SK-N-SH treated with all-trans-retinoic acid at 6 μM for 48 hours (cell line): Measurements from ENCODE around the gene GET4.

Experiments used
- ATAC-seq: fragments of 200-7000 bp; cut with Tn5 transposase; 3 replicates; pipeline ENCODE4 v1.9.1; 2020; ENCODE audit warnings: mild to moderate bottlenecking, moderate library complexity
- ARNTL ChIP-seq: fragments of 450-650 bp; formaldehyde crosslinking; IDR thresholded peaks from 2 replicates; pipeline ENCODE4 v1.5.0; 2020; ENCODE audit warnings: low read depth, mild to moderate bottlenecking, moderate library complexity, borderline replicate concordance
- BACH2 ChIP-seq: fragments of 250-450 bp; sonication (Bioruptor Pico); IDR thresholded peaks from 2 replicates; pipeline ENCODE4 v1.9.0; 2021; ENCODE audit warnings: mild to moderate bottlenecking, borderline replicate concordance
- CSDC2 ChIP-seq: fragments of 250-450 bp; sonication (Bioruptor Pico); IDR thresholded peaks from 2 replicates; pipeline ENCODE4 v1.5.0; 2020; ENCODE audit warnings: mild to moderate bottlenecking, moderate library complexity
- GLIS3 ChIP-seq: fragments of 250-450 bp; sonication (Bioruptor Pico); IDR thresholded peaks from 2 replicates; pipeline ENCODE4 v1.5.0; 2020; ENCODE audit warnings: mild to moderate bottlenecking, moderate library complexity
- ISL1 ChIP-seq: fragments of 250-450 bp; sonication (Bioruptor Pico); IDR thresholded peaks from 2 replicates; pipeline ENCODE4 v2.1.2; 2022; ENCODE audit warnings: mild to moderate bottlenecking, moderate library complexity
- OSR1 ChIP-seq: fragments of 250-450 bp; sonication (Bioruptor Pico); IDR thresholded peaks from 2 replicates; pipeline ENCODE4 v1.8.0; 2022; ENCODE audit warnings: moderate library complexity, mild to moderate bottlenecking, inconsistent platforms
- PPARA ChIP-seq: fragments of 250-450 bp; sonication (Bioruptor Pico); IDR thresholded peaks from 2 replicates; pipeline ENCODE4 v1.5.0; 2020; ENCODE audit warnings: mild to moderate bottlenecking, borderline replicate concordance
- RARB ChIP-seq: fragments of 250-450 bp; sonication (Bioruptor Pico); IDR thresholded peaks from 2 replicates; pipeline ENCODE4 v1.8.0; 2021; ENCODE audit warnings: mild to moderate bottlenecking, moderate library complexity
- SNAI2 ChIP-seq: fragments of 250-450 bp; sonication (Bioruptor Pico); IDR thresholded peaks from 2 replicates; pipeline ENCODE4 v1.5.0; 2020; ENCODE audit warnings: mild to moderate bottlenecking, moderate library complexity
- TCF4 ChIP-seq: fragments of 250-450 bp; sonication (Bioruptor Pico); IDR thresholded peaks from 2 replicates; pipeline ENCODE4 v1.8.0; 2021; ENCODE audit warnings: mild to moderate bottlenecking, moderate library complexity, borderline replicate concordance
- TOX ChIP-seq: fragments of 250-450 bp; sonication (Bioruptor Pico); IDR thresholded peaks from 2 replicates; pipeline ENCODE4 v1.8.0; 2021; ENCODE audit warnings: mild to moderate bottlenecking, moderate library complexity, borderline replicate concordance
- ZFP3 ChIP-seq: fragments of 250-450 bp; sonication (Bioruptor Pico); IDR thresholded peaks from 2 replicates; pipeline ENCODE4 v1.5.0; 2020; ENCODE audit warnings: mild to moderate bottlenecking, moderate library complexity
- ZFP30 ChIP-seq: fragments of 450-650 bp; formaldehyde crosslinking; IDR thresholded peaks from 2 replicates; pipeline ENCODE4 v1.5.0; 2022; ENCODE audit warnings: mild to moderate bottlenecking, moderate library complexity
- ZNF565 ChIP-seq: fragments of 450-650 bp; formaldehyde crosslinking; conservative IDR thresholded peaks from 2 replicates; pipeline ENCODE4 v1.5.0; 2020; ENCODE audit warnings: low read depth, mild to moderate bottlenecking, moderate library complexity
- ZNF70 ChIP-seq: fragments of 450-650 bp; formaldehyde crosslinking; IDR thresholded peaks from 2 replicates; pipeline ENCODE4 v1.5.0; 2020; ENCODE audit warnings: mild to moderate bottlenecking, moderate library complexity
- ZNF8 ChIP-seq: fragments of 450-650 bp; formaldehyde crosslinking; IDR thresholded peaks from 2 replicates; pipeline ENCODE4 v1.5.0; 2020; ENCODE audit warnings: mild to moderate bottlenecking, moderate library complexity
- TF ChIP-seq, protein P1 (sequence below): fragments of 250-450 bp; sonication (Bioruptor Pico); IDR thresholded peaks from 2 replicates; pipeline ENCODE4 v1.8.0; 2020; ENCODE audit warnings: mild to moderate bottlenecking, moderate library complexity, borderline replicate concordance
- TF ChIP-seq, protein P2 (sequence below): fragments of 250-450 bp; sonication (Bioruptor Pico); IDR thresholded peaks from 2 replicates; pipeline ENCODE4 v1.5.1; 2021; ENCODE audit warnings: mild to moderate bottlenecking, moderate library complexity
- TF ChIP-seq, protein P3 (sequence below): fragments of 250-450 bp; sonication (Bioruptor Pico); IDR thresholded peaks from 2 replicates; pipeline ENCODE4 v1.5.0; 2020; ENCODE audit warnings: mild to moderate bottlenecking, moderate library complexity
- TF ChIP-seq, protein P4 (sequence below): fragments of 250-450 bp; sonication (Bioruptor Pico); IDR thresholded peaks from 2 replicates; pipeline ENCODE4 v1.8.0; 2021; ENCODE audit warnings: low read depth, mild to moderate bottlenecking, moderate library complexity, borderline replicate concordance
- TF ChIP-seq, protein P5 (sequence below): fragments of 250-450 bp; sonication (Bioruptor Pico); IDR thresholded peaks from 2 replicates; pipeline ENCODE4 v1.5.1; 2020; ENCODE audit warnings: low read depth, mild to moderate bottlenecking, moderate library complexity

Gene GET4

DNA sequence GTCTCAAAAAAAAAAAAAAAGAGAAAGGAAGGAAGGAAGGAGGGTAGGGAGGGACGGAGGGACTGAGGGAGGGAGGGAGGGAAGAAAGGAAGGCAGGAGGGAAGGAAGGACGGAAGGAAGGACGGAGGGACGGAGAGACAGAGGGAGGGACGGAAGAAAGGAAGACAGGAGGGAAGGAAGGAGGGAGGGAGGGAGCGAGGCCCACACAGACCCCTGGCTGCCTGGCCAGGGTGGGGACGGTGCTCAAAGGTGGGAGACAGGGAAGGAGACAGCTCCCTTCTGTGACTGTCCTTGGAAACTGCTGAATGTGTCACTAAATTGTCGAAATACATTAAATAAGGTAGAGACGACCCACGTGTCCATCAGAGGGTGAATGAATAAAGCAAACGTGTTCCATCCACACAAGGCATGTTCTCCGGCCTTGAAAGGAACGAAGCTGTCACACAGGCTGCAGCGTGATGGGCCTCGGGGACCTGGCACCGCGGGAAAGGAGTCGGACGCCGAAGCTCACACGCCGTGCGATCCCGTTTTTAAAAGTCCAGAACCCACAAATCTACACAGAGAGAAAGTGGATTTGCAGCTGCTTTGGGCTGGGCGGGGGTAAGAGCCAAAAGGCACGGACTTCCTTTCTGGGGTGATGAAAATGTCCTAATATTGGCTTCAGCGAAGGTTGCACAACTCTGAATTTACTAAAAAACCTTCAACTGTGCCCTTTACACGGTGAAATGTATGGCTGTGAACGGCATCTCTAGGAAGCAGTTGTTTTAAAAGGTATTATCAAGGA lies 54.8 kb downstream of the GET4 start:
- TF ChIP-seq BACH2 (CRISPR knock-in tag), result no peak
- TF ChIP-seq SNAI2 (CRISPR knock-in tag), result no peak
- no peak for TF ChIP-seq ZNF70 (CRISPR knock-in tag)
- TF ChIP-seq ISL1, result no peak
- TF ChIP-seq, protein P1, sequence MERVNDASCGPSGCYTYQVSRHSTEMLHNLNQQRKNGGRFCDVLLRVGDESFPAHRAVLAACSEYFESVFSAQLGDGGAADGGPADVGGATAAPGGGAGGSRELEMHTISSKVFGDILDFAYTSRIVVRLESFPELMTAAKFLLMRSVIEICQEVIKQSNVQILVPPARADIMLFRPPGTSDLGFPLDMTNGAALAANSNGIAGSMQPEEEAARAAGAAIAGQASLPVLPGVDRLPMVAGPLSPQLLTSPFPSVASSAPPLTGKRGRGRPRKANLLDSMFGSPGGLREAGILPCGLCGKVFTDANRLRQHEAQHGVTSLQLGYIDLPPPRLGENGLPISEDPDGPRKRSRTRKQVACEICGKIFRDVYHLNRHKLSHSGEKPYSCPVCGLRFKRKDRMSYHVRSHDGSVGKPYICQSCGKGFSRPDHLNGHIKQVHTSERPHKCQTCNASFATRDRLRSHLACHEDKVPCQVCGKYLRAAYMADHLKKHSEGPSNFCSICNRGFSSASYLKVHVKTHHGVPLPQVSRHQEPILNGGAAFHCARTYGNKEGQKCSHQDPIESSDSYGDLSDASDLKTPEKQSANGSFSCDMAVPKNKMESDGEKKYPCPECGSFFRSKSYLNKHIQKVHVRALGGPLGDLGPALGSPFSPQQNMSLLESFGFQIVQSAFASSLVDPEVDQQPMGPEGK (CRISPR knock-in tag), result no peak
- no peak for TF ChIP-seq RARB
- TF ChIP-seq, protein P2, sequence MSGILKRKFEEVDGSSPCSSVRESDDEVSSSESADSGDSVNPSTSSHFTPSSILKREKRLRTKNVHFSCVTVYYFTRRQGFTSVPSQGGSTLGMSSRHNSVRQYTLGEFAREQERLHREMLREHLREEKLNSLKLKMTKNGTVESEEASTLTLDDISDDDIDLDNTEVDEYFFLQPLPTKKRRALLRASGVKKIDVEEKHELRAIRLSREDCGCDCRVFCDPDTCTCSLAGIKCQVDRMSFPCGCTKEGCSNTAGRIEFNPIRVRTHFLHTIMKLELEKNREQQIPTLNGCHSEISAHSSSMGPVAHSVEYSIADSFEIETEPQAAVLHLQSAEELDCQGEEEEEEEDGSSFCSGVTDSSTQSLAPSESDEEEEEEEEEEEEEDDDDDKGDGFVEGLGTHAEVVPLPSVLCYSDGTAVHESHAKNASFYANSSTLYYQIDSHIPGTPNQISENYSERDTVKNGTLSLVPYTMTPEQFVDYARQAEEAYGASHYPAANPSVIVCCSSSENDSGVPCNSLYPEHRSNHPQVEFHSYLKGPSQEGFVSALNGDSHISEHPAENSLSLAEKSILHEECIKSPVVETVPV (CRISPR knock-in tag), result no peak
- TF ChIP-seq TOX (CRISPR knock-in tag), result no peak
- TF ChIP-seq PPARA (CRISPR knock-in tag), result no peak
- no peak for TF ChIP-seq OSR1 (CRISPR knock-in tag)
- no peak for TF ChIP-seq ZNF8 (CRISPR knock-in tag)
- no peak for TF ChIP-seq ZFP3 (CRISPR knock-in tag)
- no peak for TF ChIP-seq ZNF565 (CRISPR knock-in tag)
- TF ChIP-seq GLIS3 (CRISPR knock-in tag), result no peak
- TF ChIP-seq, protein P3, sequence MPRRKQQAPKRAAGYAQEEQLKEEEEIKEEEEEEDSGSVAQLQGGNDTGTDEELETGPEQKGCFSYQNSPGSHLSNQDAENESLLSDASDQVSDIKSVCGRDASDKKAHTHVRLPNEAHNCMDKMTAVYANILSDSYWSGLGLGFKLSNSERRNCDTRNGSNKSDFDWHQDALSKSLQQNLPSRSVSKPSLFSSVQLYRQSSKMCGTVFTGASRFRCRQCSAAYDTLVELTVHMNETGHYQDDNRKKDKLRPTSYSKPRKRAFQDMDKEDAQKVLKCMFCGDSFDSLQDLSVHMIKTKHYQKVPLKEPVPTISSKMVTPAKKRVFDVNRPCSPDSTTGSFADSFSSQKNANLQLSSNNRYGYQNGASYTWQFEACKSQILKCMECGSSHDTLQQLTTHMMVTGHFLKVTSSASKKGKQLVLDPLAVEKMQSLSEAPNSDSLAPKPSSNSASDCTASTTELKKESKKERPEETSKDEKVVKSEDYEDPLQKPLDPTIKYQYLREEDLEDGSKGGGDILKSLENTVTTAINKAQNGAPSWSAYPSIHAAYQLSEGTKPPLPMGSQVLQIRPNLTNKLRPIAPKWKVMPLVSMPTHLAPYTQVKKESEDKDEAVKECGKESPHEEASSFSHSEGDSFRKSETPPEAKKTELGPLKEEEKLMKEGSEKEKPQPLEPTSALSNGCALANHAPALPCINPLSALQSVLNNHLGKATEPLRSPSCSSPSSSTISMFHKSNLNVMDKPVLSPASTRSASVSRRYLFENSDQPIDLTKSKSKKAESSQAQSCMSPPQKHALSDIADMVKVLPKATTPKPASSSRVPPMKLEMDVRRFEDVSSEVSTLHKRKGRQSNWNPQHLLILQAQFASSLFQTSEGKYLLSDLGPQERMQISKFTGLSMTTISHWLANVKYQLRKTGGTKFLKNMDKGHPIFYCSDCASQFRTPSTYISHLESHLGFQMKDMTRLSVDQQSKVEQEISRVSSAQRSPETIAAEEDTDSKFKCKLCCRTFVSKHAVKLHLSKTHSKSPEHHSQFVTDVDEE (CRISPR knock-in tag), result no peak
- TF ChIP-seq TCF4, result no peak
- TF ChIP-seq, all 23 proteins: peak for 0

DNA sequence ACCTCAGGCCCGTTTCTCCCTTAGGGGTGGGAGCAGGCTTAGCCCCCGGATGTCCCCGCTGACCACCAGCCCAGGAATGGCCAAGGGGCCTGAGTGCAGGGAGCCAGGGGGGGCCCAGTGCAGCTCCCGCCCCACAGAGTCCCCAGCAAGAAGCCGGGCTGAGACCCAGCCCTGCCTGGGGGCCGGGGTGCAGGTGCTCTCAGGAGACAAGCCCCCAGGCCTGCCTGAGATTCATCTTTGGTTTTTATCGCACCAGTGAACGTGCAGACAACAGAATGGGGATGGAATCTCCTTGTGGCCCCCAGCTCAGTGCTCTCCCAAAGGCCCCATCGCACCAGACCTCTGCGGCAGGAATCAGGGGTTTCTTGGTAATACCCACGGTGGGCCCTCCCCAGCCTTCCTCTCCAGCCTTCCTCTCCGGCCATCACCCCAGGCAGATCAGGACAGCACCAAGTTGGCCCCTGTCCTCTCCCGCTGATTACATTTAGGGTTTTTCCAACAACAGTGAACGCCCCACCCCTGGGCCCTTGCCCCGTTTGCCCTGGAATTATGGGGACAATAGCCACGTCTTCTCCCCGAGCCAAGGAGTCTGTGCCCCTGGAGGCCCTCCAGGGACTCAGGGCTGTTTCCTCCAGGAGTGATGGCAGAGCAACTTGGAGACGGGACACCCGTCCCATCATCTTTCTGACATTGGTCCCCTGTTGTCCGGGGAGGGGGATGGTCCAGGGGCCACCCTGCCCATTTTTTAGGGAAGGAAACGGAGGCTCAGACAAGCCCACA lies 55.7 kb downstream of the GET4 start:
- TF ChIP-seq, protein P1 (CRISPR knock-in tag), result no peak
- TF ChIP-seq BACH2 (CRISPR knock-in tag), result no peak
- no peak for TF ChIP-seq ZNF565 (CRISPR knock-in tag)
- no peak for TF ChIP-seq ARNTL
- no peak for TF ChIP-seq ZFP30 (CRISPR knock-in tag)
- TF ChIP-seq, protein P4, sequence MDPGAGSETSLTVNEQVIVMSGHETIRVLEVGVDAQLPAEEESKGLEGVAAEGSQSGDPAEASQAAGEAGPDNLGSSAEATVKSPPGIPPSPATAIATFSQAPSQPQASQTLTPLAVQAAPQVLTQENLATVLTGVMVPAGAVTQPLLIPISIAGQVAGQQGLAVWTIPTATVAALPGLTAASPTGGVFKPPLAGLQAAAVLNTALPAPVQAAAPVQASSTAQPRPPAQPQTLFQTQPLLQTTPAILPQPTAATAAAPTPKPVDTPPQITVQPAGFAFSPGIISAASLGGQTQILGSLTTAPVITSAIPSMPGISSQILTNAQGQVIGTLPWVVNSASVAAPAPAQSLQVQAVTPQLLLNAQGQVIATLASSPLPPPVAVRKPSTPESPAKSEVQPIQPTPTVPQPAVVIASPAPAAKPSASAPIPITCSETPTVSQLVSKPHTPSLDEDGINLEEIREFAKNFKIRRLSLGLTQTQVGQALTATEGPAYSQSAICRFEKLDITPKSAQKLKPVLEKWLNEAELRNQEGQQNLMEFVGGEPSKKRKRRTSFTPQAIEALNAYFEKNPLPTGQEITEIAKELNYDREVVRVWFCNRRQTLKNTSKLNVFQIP (CRISPR knock-in tag), result no peak
- TF ChIP-seq TOX (CRISPR knock-in tag), result no peak
- no peak for TF ChIP-seq CSDC2
- TF ChIP-seq, protein P2 (CRISPR knock-in tag), result no peak
- TF ChIP-seq PPARA (CRISPR knock-in tag), result no peak
- TF ChIP-seq, protein P5, sequence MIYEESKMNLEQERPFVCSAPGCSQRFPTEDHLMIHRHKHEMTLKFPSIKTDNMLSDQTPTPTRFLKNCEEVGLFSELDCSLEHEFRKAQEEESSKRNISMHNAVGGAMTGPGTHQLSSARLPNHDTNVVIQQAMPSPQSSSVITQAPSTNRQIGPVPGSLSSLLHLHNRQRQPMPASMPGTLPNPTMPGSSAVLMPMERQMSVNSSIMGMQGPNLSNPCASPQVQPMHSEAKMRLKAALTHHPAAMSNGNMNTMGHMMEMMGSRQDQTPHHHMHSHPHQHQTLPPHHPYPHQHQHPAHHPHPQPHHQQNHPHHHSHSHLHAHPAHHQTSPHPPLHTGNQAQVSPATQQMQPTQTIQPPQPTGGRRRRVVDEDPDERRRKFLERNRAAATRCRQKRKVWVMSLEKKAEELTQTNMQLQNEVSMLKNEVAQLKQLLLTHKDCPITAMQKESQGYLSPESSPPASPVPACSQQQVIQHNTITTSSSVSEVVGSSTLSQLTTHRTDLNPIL (CRISPR knock-in tag), result no peak
- TF ChIP-seq TCF4, result no peak
- TF ChIP-seq ZFP3 (CRISPR knock-in tag), result no peak
- TF ChIP-seq, all 23 proteins: peak for 0
- no peak for ATAC-seq

More for the DNA sequence above, 54.8 kb downstream of the GET4 start:
- no peak for ATAC-seq
